HG03175 (cell line): Measurements from ENCODE around the gene SMIM14.
"Not testable (repeated sequence)": the region's sequence is repeated elsewhere in the genome, so short reads cannot be mapped to it uniquely, and the experiment has no call there.

Source experiments
- ATAC-seq: cut with Tn5 transposase; IDR thresholded peaks from one replicate; pipeline ENCODE4 v1.9.1; 2021; ENCODE audit warnings: mild to moderate bottlenecking, moderate library complexity; ENCODE audit not compliant: unreplicated experiment

SMIM14 gene

GRCh38 chr4:39510348-39510929 lies 128.2 kb downstream of the SMIM14 start:
- no peak for ATAC-seq

GRCh38 chr4:39505581-39505980 lies 133.1 kb downstream of the SMIM14 start:
- no peak for ATAC-seq

DNA sequence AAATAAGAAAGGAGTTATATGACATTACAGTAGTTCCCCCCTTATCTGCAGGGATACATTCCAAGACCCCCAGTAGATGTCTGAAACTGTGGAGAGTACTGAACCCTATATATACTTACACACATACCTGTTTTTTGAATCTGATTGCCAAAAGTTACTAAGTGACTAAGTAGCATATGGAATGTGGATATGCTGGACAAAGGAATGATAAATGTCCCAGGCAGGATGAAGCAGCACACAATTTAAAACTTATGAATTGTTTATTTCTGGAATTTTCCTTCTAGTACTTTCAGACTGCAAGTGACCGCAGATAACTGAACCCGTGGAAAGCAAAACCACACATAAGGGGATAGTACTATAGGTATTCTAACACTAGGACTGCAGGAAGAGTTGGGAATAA lies 134.1 kb downstream of the SMIM14 start:
- no peak for ATAC-seq

DNA sequence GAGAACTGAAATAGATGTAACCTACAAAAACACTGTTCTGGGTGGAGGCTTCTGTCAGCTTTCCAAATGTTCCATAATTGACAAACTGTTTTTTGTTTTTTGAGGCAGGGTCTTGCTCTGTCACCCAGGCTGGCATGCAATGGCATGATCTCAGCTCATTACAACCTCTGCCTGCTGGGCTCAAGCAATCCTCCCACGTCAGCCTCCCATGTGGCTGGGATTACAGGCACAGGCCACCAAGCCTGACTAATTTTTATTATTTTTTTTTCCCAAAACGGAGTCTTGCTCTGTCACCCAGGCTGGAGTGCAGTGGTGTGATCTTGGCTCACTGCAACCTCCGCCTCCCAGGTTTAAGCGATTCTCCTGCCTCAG lies 136.0 kb downstream of the SMIM14 start:
- ATAC-seq, result not testable (repeated sequence)

GRCh38 chr4:39502019-39502663 lies 136.5 kb downstream of the SMIM14 start:
- ATAC-seq, result no peak

GRCh38 chr4:39498727-39499020 lies 140.0 kb downstream of the SMIM14 start:
- ATAC-seq, result no peak

- no peak for ATAC-seq
Measured at GRCh38 chr4:39497909-39498726, 140.5 kb downstream of the SMIM14 start.
